Progenitor cell of endocrine pancreas (in vitro differentiated cells): ENCODE measurements around the gene FCRLA. TPM values are rescaled to one million over a fixed set of nuclear protein-coding genes. Genes with fewer than 3 reads are reported as not detected.

ENCODE experiments used
- DNase-seq: peaks from one replicate; pipeline ENCODE4 v3.0.0; 2021; ENCODE audit warnings: low spot score; ENCODE audit not compliant: unreplicated experiment
- H3K27ac Mint-ChIP-seq: 2 replicates; pipeline ENCODE4 v1.8.0; 2021; ENCODE audit warnings: mild to moderate bottlenecking, moderate library complexity, mixed read lengths
- H3K27me3 Mint-ChIP-seq: 2 replicates; pipeline ENCODE4 v1.8.0; 2021; ENCODE audit warnings: mixed read lengths
- H3K36me3 Mint-ChIP-seq: 2 replicates; pipeline ENCODE4 v1.8.0; 2022; ENCODE audit warnings: mixed read lengths; ENCODE audit not compliant: insufficient read depth
- H3K4me1 Mint-ChIP-seq: 2 replicates; pipeline ENCODE4 v1.8.0; 2021; ENCODE audit warnings: low read depth, mixed read lengths
- H3K4me3 Mint-ChIP-seq: 2 replicates; pipeline ENCODE4 v1.8.0; 2021; ENCODE audit warnings: low read depth, mild to moderate bottlenecking, moderate library complexity, mixed read lengths
- H3K9me3 Mint-ChIP-seq: 2 replicates; pipeline ENCODE4 v1.8.0; 2021; ENCODE audit warnings: low read depth, mixed read lengths
- total RNA-seq: library from RNA; stranded (reverse); gene quantifications from 2 replicates; pipeline ENCODE4 v1.2.1, GENCODE V29; 2021
- TF ChIP-seq, protein P1 (sequence below): fragments of 200-600 bp; sonication (generic); IDR thresholded peaks from one replicate; pipeline ENCODE4 v1.5.0; 2021; ENCODE audit warnings: antibody characterized with exemption, mild to moderate bottlenecking; ENCODE audit not compliant: unreplicated experiment

The FCRLA gene
- total RNA-seq, 1 donor from 2014 or later = not detected

DNA sequence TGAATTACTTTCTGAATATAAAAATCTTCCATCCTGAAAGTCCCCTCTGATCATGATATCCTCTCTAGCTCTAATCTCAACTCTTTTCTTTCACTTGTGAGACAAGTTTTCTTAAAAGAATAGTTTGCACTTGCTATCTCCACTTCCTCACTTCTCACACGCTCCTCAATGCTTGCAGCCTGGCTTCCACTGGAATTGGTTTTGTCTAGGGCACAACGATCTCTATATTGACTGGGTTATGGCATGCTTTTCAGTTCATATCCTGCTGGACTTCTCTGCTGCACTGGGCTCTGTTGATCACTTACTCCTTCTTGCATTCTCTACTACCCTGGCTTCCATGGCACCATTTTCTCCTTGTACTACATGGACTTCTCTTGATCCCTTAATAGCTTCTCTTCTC is 474 bp downstream of the FCRLA start:
- no peak for DNase-seq
- H3K27me3 Mint-ChIP-seq = peaks cover 10% of the 10 kb centered on the region
- no peaks in the 10 kb centered on the region for H3K9me3 Mint-ChIP-seq
- no peak overlapping the region for H3K4me3 Mint-ChIP-seq
- TF ChIP-seq, protein P1, sequence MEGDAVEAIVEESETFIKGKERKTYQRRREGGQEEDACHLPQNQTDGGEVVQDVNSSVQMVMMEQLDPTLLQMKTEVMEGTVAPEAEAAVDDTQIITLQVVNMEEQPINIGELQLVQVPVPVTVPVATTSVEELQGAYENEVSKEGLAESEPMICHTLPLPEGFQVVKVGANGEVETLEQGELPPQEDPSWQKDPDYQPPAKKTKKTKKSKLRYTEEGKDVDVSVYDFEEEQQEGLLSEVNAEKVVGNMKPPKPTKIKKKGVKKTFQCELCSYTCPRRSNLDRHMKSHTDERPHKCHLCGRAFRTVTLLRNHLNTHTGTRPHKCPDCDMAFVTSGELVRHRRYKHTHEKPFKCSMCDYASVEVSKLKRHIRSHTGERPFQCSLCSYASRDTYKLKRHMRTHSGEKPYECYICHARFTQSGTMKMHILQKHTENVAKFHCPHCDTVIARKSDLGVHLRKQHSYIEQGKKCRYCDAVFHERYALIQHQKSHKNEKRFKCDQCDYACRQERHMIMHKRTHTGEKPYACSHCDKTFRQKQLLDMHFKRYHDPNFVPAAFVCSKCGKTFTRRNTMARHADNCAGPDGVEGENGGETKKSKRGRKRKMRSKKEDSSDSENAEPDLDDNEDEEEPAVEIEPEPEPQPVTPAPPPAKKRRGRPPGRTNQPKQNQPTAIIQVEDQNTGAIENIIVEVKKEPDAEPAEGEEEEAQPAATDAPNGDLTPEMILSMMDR = no peak
- H3K27ac Mint-ChIP-seq = no peak overlapping the region
- H3K36me3 Mint-ChIP-seq = no peaks in the 10 kb centered on the region
- peaks cover 11% of the 10 kb centered on the region for H3K4me1 Mint-ChIP-seq

DNA sequence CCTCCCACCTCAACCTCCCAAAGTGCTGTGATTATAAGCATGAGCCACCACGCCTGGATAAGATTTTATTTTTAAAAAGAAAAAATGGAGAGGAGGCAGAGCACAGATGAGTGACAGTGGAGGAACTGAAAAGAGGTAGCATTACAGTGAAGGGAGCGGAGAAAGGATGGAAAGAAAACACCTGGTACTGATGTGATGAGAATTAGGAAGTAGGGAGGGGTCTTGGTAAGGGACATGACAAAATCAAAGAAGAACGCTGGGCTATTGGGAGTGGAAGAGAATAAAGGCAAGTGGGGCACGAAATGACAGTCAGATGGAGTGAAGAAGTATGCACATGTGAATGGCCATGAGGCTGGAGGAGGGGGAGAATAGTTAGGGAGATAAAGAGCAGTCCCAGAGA is 2.3 kb downstream of the FCRLA start:
- TF ChIP-seq, protein P1 = no peak

DNA sequence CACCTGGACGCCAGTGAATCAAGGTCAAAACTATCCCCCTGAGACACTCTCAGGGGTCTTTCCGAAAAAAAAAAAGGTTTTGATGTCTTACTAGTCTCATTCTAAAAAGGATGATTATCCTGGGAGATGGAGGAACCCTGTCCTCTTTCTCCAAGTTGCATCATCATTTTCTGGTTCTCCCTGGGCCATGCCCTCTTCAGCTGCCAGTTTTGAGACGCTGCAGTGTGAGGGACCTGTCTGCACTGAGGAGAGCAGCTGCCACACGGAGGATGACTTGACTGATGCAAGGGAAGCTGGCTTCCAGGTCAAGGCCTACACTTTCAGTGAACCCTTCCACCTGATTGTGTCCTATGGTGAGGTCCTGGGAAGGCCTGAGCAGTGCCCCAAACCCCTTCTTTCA is 3.5 kb downstream of the FCRLA start:
- H3K36me3 Mint-ChIP-seq = no peaks in the 10 kb centered on the region
- peaks cover 11% of the 10 kb centered on the region for H3K4me1 Mint-ChIP-seq
- H3K27ac Mint-ChIP-seq = no peak overlapping the region
- no peaks in the 10 kb centered on the region for H3K9me3 Mint-ChIP-seq
- DNase-seq = no peak
- no peak overlapping the region for H3K4me3 Mint-ChIP-seq
- H3K27me3 Mint-ChIP-seq = peaks cover 13% of the 10 kb centered on the region
- TF ChIP-seq, protein P1 = no peak

More for the DNA sequence above, 2.3 kb downstream of the FCRLA start:
- no peak for DNase-seq
- Mint-ChIP-seq H3K4me3 (no peak overlapping the region), H3K27me3 (peaks cover 10% of the 10 kb centered on the region), H3K9me3 (no peaks in the 10 kb centered on the region), H3K4me1 (peaks cover 11% of the 10 kb centered on the region), H3K36me3 (no peaks in the 10 kb centered on the region), H3K27ac (no peak overlapping the region)

DNA sequence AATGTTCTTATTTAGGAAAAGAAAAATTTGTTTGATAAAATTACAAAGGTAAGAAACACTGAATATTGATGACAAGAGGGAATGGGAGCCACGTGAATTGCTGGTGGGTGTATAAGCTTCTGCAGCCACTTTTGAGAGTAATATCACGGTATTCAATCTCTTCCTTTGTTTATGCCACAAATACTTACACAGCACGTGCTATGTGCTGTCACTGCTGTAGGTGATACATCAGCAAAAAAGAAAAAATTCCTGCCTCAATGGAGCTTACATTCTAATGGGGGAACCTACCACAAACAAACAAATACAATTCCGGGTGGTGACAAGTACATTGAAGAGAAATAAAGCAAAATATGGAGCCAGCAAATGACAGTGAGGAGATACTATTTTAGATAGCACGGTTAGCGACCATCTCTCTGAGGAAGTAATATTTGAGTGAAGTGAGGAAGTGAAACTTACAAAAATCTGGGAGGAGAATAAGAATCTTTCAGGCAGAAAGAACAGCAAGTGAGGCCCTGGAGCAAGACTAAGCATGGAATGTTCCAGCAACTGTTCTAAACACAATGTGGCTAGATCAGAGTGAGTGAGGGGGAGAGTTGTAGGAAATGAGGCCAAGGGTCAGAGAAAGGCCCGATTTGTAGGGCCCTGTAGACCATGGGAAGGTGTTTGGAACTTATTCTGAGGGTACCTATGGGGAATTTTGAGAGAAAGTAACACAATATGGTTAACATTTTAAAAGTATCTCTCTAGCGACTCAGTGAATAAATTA is 11.7 kb downstream of the FCRLA start:
- H3K27ac Mint-ChIP-seq = no peak overlapping the region
- no peak overlapping the region for H3K4me3 Mint-ChIP-seq
- no peaks in the 10 kb centered on the region for H3K9me3 Mint-ChIP-seq
- TF ChIP-seq, protein P1 = no peak
- H3K36me3 Mint-ChIP-seq = no peaks in the 10 kb centered on the region
- peaks cover 2% of the 10 kb centered on the region for H3K4me1 Mint-ChIP-seq
- DNase-seq = no peak
- peaks cover 33% of the 10 kb centered on the region for H3K27me3 Mint-ChIP-seq

DNA sequence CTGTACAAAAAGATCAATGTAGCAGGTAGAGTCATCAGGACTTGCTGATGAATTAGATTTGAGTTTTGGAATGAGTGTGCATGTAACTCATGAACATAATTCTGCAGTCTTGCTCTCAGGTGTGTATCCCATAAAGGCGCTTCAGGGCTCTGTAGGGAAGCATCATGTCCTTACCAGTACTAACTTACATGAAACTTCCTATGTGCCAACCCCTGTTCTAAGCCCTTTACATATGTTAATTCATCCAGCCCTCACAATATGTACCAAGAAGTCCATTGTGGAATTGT is 12.2 kb downstream of the FCRLA start:
- Mint-ChIP-seq H3K27ac (no peak overlapping the region), H3K9me3 (no peaks in the 10 kb centered on the region), H3K27me3 (peaks cover 36% of the 10 kb centered on the region), H3K4me1 (peaks cover 4% of the 10 kb centered on the region), H3K36me3 (no peaks in the 10 kb centered on the region), H3K4me3 (no peak overlapping the region)
- TF ChIP-seq, protein P1 = no peak
- no peak for DNase-seq
